Brain microvascular endothelial cell (primary cell): ENCODE results near the gene BTNL8.
"Not testable (repeated sequence)": the region's sequence is repeated elsewhere in the genome, so short reads cannot be mapped to it uniquely, and the experiment has no call there.

Source experiments
- DNase-seq: peaks from one replicate; pipeline ENCODE4 v3.0.0-alpha.2; 2020
- H3K27ac ChIP-seq: fragments of 250-450 bp; sonication (Bioruptor Pico); 2 replicates; pipeline ENCODE4 v1.5.1; 2020; ENCODE audit warnings: mild to moderate bottlenecking, moderate library complexity
- H3K27me3 ChIP-seq: fragments of 250-450 bp; sonication (Bioruptor Pico); replicated peaks from 2 replicates; pipeline ENCODE4 v1.5.1; 2020; ENCODE audit warnings: mild to moderate bottlenecking
- H3K36me3 ChIP-seq: fragments of 250-450 bp; sonication (Bioruptor Pico); replicated peaks from 2 replicates; pipeline ENCODE4 v1.5.1; 2020; ENCODE audit warnings: mild to moderate bottlenecking
- H3K4me3 ChIP-seq: 2 replicates; pipeline ENCODE4 v1.5.1; 2011; ENCODE audit warnings: low read depth, mild to moderate bottlenecking, control low read depth, low read length, moderate library complexity
- CTCF ChIP-seq: IDR thresholded peaks from 2 replicates; pipeline ENCODE4 v1.5.1; 2011; ENCODE audit warnings: low read depth, mild to moderate bottlenecking, moderate library complexity, low read length, control low read depth, inconsistent platforms; ENCODE audit errors: missing control alignments
- in situ Hi-C: cut with HindIII; loops from 2 replicates; pipeline ENCODE4 v1.10.0; 2017; ENCODE audit warnings: low sequenced_read_pairs, low pct_ligation_motif_present

Gene BTNL8

GRCh38 chr5:180872419-180872818 is 26.5 kb upstream of the BTNL8 start:
- Histone ChIP-seq H3K27ac (no peak overlapping the region), H3K36me3 (no peaks in the 10 kb centered on the region), H3K27me3 (no peaks in the 10 kb centered on the region), H3K4me3 (no peak overlapping the region)
- no peak for DNase-seq
- TF ChIP-seq CTCF = no peak
- in situ Hi-C loops = no loop called here

GRCh38 chr5:180873615-180874520 is 25.1 kb upstream of the BTNL8 start:
- Histone ChIP-seq H3K27ac (no peak overlapping the region), H3K4me3 (no peak overlapping the region), H3K36me3 (no peaks in the 10 kb centered on the region), H3K27me3 (no peaks in the 10 kb centered on the region)
- TF ChIP-seq CTCF = no peak
- DNase-seq = peak; percentile 38
- in situ Hi-C loops = no loop called here

GRCh38 chr5:180874804-180875582 is 24.0 kb upstream of the BTNL8 start:
- in situ Hi-C loops = no loop called here
- no peak for DNase-seq
- Histone ChIP-seq H3K4me3 (no peak overlapping the region), H3K36me3 (no peaks in the 10 kb centered on the region), H3K27me3 (no peaks in the 10 kb centered on the region), H3K27ac (no peak overlapping the region)
- TF ChIP-seq CTCF = no peak

GRCh38 chr5:180875860-180876426 is 23.0 kb upstream of the BTNL8 start:
- no peak overlapping the region for H3K4me3 ChIP-seq
- in situ Hi-C loops = no loop called here
- no peak for DNase-seq
- no peaks in the 10 kb centered on the region for H3K27me3 ChIP-seq
- TF ChIP-seq CTCF = no peak
- no peak overlapping the region for H3K27ac ChIP-seq
- H3K36me3 ChIP-seq = no peaks in the 10 kb centered on the region

- H3K27ac ChIP-seq, H3K36me3 ChIP-seq, DNase-seq, H3K27me3 ChIP-seq, H3K4me3 ChIP-seq, in situ Hi-C loops: not testable (repeated sequence)
Measured at GRCh38 chr5:180885845-180886529, 13.0 kb upstream of the BTNL8 start.

GRCh38 chr5:180889381-180889780 is 9.6 kb upstream of the BTNL8 start:
- Histone ChIP-seq H3K27ac (no peak overlapping the region), H3K4me3 (no peak overlapping the region), H3K36me3 (no peaks in the 10 kb centered on the region), H3K27me3 (no peaks in the 10 kb centered on the region)
- no peak for DNase-seq
- no peak for TF ChIP-seq CTCF
- in situ Hi-C loops = no loop called here

- DNase-seq, H3K27me3 ChIP-seq, H3K36me3 ChIP-seq, in situ Hi-C loops, H3K27ac ChIP-seq, H3K4me3 ChIP-seq: not testable (repeated sequence)
Measured at GRCh38 chr5:180895330-180895729, 3.6 kb upstream of the BTNL8 start.
